Cerebellar nuclear complex (tissue), 1 donor: ENCODE data around the gene PCDH8.

ENCODE experiments used
- DNase-seq, 2 experiments: peaks; one replicate each; lab custom pipeline; 2025; lab: John Stamatoyannopoulos, UW

Gene PCDH8

GRCh38 chr13:52851137-52851962, 2.9 kb upstream of the PCDH8 start:
- DNase-seq: no peak

- no peak for DNase-seq
Measured at GRCh38 chr13:52850396-52851136, 2.1 kb upstream of the PCDH8 start.

GRCh38 chr13:52850072-52850395, 1.6 kb upstream of the PCDH8 start:
- no peak for DNase-seq

- DNase-seq: no peak
Measured at GRCh38 chr13:52849291-52850071, 1.0 kb upstream of the PCDH8 start.

GRCh38 chr13:52847682-52848432, 583 bp downstream of the PCDH8 start:
- DNase-seq: no peak

GRCh38 chr13:52847322-52847681, 1.1 kb downstream of the PCDH8 start:
- no peak for DNase-seq

GRCh38 chr13:52846567-52847321, 1.7 kb downstream of the PCDH8 start:
- no peak for DNase-seq

- DNase-seq: no peak
Measured at GRCh38 chr13:52845766-52846566, 2.5 kb downstream of the PCDH8 start.

- DNase-seq: no peak
Measured at GRCh38 chr13:52845334-52845761, 3.1 kb downstream of the PCDH8 start.

GRCh38 chr13:52844836-52845235, 3.6 kb downstream of the PCDH8 start:
- no peak for DNase-seq

GRCh38 chr13:52842441-52842840, 6.0 kb downstream of the PCDH8 start:
- DNase-seq: no peak

- DNase-seq: no peak
Measured at GRCh38 chr13:52840066-52840465, 8.4 kb downstream of the PCDH8 start.

GRCh38 chr13:52838433-52839107, 9.9 kb downstream of the PCDH8 start:
- no peak for DNase-seq

- DNase-seq: no peak
Measured at GRCh38 chr13:52837850-52838249, 10.6 kb downstream of the PCDH8 start.

GRCh38 chr13:52835071-52835839, 13.2 kb downstream of the PCDH8 start:
- no peak for DNase-seq

GRCh38 chr13:52833296-52833875, 15.1 kb downstream of the PCDH8 start:
- no peak for DNase-seq

- DNase-seq: no peak
Measured at GRCh38 chr13:52832313-52832712, 16.1 kb downstream of the PCDH8 start.

GRCh38 chr13:52830946-52831345, 17.5 kb downstream of the PCDH8 start:
- DNase-seq: no peak

GRCh38 chr13:52827839-52828238, 20.6 kb downstream of the PCDH8 start:
- no peak for DNase-seq
